ENCODE results near the gene PKDREJ.

The PKDREJ gene

DNA sequence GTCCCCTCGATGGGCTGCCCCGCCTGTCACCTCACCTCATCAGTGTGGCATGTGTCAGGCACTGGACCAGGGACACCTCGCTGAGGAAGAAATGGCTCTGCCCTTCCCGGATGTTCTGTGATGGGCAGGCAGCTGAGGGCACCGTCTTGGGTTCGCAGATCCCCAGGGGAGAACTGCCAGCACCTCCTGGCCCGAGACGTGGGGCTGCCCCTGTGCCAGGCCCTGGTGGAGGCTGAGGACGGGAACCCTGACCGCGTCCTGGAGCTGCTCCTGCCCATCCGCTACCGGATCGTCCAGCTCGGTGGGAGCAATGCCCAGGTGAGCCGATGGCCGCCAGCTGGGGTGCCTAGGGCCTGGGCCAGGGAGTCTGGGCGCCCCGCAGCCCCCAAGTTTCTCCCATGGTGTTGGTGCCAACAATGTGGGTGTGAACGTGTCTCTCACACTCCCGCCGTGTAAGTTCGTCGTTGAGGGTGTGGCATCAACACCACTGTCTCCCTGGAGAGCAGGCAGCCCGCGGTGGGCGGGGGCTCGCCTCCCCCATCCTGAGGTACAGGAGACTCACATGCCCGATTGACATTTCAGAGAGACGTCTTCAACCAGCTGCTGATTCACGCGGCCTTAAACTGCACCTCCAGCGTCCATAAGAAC, 26.2 kb upstream of the PKDREJ start:
- no peak for DNase-seq

DNA sequence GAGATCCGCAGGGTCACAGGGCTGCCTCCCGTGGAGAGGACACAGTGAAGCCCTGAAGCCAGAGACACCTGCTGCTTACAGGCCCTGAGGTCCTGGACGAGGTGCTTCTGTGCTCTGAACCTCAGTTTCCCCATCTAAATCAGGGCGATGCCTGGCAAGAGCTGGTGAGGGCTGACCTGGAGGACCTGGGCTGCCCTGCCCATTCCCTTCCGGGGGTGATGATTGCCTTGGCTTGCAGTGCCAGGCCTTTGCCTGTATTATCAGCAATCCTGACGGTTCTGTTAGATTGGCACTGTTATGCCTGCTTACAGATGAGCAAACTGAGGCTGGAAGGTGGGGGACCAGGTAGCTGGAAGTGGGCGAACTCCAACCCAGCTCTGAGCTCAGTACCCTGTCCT, 25.7 kb upstream of the PKDREJ start:
- DNase-seq: no peak

DNA sequence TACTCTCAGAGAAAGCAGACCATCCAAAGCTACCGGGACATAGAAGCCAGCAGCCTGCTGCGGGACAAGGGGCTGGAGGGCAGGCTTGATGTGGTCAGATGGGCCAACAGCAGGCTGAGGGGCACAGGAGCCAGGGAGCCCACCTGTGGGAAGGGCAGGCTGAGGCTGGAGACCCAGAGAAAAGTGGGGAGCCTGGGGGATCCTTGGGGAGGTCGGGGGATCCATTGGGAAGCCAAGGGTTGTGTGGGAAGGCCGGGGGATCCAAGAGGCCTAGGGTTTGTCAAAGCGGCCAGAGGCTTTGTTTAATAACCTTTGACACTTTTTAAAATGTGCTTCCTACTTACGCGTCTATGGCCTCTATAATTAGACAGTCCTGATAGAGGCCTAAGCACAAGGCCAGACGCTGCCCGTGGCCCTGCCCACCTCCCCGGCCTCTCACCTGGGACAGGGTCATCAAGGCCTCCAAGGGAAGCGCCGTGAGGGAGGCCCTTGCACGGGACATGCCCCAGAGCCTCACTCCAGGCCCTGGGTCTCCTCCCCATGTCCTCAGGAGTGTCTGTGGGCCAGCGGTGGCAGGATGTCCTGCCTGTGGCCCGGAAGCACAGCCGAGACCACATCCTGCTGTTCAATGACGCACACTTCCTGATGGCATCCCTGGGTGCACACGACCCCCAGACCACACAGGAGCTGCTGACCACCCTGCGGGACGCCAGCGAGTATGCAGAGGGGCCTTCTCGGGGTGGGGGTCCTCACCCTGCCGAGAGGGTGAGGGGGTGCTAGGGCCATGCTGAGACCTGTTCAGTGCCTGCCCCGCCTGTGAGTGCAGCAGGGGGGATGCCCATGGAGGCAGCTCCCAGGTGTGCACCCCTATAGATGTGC, 25.0 kb upstream of the PKDREJ start:
- no peak for DNase-seq

DNA sequence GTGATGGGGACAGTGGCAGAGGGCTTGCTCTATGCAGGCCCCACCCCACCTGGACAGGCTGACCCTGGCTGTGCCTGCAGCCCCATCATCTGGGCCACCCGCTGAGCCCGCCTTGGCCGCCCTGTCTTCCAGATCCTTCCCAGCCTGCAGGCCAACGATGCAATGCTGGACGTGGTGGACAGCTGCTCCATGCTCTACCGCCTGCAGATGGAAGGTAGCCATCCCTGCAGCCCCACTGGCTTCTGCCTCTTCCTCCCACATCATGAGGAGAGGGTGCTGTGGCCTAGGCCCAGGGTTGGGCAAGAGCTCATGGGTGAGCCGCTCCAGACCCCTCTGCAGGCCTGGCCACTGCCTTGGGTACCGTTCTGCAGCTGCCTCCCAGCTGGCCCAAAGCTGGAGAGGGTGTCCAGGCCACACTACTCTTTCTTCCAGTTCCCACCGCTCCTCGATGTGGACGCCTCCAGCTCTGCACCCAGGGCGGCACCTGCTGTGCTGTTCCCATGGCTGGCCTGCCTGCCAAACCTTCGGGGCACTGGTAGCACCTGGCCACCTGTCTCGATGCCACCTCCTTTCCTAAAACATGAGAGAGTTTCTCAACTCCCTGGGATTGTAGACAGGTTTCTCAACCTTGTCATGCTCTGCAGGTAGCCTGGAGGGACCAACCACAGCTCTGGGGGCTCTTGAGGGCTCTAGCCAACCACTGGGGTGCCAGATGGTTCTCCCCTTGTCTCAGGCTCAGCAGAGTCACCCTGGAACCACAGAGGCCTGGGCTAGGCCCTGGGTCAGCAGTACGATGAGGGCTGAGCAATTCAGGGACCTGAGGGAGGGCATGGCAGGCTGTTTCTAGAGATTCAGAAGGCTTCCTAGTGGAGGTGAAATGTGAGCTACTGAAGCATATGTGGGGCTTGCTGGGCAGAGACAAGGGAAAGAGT, 24.1 kb upstream of the PKDREJ start:
- DNase-seq: no peak

DNA sequence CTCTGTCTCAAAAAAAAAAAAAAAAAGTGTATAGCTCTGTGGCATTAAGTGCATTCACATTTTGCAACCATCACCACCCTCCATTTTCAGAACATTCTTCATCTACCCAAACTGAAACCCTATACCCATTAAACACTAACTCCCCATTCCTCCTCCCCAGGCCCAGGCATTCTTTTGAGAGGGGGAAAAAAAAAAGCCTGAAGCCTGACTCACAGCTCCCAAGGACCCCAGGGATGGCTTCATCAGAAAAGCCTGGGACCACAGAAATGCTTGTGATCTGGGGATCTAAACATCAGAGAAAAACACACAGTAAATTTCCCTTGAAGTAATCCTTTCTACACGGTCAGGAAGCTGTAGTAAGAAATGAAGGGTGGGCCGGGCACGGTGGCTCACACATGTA, 22.9 kb upstream of the PKDREJ start:
- DNase-seq: no peak

DNA sequence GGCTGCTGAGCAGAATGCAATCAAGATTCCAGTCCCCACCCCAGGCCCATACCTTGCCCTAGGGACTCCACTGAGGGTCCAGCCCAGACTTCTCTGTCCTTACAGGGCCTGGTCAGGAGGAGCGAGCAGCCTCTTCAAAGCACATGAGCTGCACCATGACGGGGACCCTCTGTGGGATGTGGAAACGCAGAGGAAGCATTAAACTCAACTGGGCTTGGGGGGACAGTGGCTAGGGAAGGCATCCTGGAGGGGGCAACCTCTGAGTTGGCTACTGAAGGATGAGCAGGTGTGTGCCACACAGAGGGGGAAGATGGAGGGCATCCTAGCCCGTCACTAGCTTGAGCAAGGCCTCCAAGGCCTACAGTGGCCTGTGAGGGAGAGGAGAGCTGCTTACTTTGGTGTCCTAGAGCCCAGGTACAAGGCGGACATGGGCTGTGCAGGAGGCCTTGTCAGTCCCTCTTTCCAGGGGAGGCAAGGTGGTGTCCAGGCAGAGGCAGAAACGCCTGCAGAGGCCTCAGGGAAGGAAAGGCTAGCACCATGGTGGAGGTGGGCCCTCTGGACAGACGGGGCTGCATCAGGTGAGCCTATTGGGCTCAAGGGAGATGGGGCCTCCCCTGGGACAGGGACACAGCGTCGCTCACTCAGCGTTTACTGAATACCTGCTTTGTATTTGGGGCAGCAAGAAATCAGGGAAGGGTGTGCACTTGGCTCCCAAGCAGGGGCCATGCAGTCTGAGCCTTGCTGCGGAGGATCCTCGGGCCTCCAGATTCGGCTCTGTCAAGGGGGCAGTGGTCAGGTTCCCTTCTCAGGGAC, 18.9 kb upstream of the PKDREJ start:
- DNase-seq: no peak

DNA sequence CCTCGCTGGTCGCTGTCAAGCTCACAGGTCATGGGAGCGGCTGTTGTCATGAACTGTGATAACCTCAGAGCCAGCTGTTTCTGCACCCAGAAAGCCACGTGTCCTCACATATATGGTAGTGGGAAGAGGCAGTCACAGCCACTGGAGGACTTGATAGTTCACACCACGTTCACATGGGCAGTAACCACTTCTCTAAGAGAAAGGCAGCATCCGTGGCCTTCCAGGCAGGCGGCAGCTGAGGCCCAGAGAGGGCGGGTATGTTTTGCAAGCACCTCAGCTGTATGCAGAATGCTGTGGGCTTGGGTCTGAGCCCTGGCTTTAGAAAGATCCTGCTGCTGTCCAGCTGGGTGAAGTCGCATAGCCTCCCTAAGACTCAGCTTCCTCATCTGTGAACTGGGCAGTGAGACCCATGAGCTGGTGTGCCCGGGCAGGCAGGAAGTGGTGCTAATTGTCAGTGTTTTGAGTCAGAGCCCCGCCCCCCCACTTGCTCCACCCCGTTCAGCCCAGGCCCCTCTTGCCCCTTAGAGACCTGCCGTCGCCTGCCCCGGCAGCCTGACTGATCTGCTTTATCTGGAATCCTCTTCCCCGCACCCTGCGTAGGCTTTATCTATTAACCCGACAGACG, 18.0 kb upstream of the PKDREJ start:
- DNase-seq: no peak

DNA sequence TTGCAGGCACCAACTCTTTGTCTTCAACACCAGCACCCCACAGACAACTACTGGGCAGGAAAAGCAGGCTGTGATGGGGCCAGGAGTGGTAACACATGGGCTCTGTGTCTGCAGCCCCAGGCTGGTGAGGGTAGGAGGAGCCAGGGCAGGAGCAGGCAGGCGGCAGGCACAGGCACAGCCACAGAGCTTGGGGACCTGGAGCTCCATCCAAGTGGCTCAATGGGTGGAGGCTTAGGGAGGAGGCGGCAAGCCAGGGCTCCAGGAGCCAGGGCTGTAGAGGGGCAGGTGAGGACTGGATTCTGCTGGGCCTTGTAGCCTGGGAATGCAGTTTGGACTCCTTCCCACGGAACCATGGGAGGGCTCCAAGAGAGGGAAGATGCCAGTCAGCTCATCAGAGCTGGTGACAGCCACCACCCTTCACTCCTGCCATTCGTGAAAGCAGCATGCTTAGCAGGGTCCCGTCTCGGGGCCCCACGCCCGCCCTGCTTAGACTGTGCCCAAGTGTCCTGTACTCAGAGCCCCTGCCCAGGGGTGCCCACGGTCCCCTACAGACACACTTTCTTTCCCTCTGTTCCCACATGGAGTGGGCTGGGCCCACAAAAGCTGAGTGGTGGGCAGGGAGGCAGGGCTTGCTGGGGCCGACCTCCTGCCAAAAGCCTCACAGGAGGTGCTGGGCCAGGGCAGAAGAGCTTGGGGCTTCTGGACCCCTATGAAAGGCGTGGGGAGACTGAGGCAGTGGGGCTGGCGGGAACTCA, 17.1 kb upstream of the PKDREJ start:
- no peak for DNase-seq

DNA sequence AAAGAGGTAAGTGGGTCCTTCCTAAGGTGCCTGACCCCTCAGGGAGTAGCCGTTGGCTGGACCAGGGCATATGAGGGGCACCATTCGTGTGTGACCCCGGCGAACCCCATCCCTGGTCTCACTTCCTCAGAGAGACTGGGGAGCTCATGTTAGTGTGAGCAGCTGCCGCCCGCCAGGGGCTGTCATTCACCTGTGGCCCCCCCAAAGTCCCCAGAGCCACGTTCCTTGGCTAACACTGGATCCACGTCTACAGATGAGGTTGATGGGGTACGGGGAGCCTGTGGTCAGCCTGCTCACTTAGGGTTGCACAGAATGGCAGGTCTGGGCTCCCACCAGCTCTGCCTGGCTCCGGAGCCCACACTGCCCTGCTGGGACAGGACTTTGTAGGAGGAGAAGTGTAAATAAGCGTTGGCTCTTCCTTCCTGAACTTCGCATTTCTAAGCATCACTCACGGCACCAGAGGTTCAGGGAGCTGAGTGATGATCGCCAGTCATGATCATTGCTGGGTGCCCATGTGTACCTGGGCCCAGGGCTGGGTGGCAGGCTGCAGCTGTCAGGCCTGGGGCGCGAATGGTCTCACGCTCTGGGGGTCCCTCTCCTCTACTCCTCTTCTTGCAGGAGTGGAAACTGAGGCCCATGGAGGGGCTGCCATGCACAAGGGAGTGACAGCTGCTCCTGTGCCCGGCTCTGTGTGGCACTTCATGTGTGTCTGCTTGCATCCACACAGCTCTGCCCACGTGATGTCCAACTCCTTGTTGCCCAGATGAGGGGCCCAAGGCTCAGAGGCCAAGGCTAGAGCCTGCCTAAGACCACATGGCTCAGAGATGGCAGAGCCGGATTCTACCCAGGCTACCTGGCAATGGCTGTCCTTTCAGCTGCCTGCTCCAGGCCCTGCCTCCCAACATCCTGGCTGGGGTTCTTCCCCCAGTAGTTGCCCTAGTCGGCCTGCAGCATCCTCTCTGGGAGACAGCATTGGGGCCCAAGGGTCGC, 15.8 kb upstream of the PKDREJ start:
- DNase-seq: no peak

DNA sequence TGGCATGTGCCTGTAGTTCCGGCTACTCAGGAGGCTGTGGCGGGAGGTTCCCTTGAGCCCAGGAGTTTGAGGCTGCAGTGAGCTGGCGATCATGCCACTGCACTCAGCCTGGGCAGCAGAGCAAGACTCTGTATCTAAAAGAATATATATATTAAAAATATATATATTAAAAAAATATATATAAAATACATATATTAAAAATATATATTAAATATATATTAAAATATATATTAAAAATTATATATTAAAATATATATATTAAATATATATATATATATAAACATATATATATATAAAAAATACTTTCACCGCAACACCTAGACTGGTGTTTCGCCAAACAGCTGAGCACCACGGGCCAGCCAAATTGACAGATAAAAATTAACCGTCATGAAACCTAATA, 13.4 kb upstream of the PKDREJ start:
- DNase-seq: no peak

DNA sequence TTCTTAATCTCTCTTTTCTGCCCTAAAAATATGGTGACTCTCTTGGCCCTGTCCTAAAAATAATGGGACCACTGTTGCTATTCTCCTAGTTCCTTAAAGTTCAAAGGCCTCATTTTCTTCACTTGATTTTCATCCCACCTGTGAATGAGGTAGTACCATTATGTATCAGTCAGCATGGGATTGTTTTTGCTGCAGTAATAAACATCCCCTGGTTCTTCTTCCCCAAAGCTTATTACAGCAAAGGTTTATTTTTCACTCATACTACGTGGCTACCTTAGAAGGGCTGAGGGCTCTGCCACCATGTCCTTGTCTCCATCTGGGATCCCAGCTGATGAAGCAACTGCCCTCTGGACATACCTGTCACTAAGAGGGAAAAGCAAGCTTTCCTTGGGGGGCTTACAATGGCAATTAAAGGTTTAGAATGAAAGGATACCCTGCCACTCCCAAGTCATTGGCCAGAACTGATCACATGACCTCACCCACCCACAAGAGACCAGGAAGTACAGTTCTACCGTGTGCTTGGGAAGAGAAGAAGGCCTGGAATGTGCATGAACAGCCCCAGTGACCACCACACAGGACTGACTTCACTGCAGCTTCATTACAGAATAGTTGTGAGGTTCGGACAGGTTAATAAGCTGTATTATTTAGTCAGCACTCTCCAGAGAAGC, 12.4 kb upstream of the PKDREJ start:
- no peak for DNase-seq

DNA sequence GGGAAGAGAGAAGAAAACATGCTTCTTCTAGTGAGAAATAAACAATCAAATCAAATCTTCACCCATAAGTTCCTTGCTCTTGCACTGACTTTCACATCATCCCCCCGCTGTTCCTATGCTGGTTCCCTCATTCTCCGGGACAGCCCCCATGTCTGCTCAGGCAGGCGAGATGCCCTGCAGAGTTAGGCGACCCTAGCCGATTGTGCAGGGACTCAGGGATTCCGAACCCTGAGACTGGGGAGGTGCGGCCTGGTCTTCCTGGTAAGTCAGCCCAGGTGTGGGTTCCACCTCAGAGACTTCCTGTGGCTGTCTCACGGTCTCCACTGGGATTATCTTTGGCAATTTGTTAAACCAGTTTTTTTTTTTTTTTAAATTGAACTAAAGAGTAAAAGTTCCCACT, 11.2 kb upstream of the PKDREJ start:
- DNase-seq: no peak

DNA sequence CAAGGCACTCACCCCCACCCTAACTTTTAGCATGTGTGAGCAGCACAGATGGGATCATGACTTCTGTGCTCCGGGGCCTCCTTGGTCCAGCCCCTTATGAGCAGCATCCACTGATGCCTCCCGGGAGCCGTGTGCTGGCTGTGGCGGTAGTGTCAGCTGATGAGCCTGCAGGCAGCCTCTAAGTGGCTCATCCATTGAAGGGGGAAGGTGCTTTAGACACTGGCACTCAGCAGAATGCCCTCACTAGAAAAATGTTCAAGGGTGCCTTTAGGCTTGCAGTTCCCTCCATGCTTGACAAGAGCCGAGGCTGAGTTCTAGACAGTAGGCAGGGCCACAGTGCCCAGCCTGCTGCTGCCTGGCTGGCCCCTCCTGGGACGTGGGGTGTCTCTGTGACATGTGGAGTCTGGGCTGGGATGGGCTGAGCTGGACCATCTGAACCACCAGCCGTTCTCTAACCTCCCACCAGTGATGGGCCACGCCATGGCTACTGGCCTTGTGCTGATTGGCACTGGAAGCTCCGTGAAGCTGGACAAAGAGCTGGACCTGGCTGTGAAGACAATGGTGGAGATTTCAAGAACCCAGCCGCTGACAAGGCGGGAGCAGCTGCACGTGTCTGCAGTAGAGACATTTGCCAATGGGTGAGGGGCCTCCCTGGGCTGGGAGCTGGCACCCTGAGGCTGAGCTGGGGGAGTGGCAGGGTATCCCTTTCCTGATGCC, 10.4 kb upstream of the PKDREJ start:
- no peak for DNase-seq

DNA sequence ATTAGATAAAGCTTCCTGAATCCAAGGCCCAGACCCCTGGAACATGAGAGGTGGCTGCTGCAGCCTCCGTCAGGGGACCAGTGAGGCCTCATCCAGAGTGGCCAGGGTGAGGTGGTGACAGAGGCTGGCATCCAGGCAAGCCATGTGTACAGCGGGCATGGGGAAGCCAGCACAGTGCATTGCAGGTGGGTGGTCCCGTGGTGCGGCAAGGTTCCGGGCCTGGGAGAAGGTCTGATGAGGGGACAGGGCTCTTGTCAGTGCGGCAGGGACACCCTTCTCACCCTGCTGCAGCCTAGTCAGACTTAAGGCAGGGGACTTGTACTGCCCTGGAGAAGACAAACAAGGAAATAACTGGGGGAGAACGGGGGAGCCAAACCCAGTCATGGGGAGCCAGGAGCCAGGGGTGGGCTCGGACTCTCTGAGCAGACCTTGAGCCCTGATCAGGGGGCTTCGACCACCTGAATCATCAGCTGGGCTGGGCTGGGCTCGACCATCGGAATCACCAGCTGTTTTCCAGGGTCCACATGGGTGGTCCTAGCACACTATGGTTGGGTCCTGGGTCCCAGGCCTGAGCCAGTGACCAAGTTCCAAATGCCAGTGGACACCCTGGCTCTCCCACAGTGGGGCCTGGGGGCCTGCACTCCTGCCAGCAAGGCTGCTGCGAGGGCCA, 9.8 kb upstream of the PKDREJ start:
- DNase-seq: no peak

DNA sequence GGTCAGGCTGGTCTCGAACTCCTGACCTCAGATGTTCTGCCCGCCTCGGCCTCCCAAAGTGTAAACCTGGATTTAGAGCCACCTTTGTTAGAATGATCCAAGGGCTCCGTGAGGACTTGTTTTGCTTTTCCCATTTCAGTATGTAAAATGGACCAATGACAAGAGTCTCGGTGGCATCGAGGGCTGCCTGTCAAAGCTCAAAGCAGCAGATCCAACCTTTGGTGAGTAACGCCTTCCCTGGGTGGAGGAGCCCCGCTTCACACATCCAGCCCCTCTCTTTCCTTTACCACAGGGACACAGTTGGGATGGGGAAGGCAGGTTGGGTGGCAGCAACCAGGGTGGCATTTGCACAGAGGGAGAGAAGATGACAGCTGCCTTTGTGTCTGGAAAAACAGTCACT, 9.1 kb upstream of the PKDREJ start:
- no peak for DNase-seq

DNA sequence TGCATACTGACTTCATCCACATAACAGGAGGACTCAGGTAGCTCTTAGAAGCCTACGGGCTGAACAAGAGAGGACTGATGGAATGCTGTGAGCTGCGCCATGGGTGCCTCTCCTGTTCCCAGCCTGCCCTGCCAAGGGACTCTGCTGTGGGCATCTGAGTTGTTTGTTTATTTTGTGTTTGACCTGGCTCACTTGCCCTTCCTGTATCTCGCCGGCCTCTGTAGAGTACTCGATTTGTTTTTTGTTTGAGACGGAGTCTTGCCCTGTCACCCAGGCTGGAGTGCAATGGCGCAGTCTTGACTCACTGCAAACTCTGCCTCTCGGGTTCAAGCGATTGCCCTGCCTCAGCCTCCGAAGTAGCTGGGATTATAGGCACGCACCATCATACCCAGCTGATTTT, 6.4 kb upstream of the PKDREJ start:
- DNase-seq: no peak

DNA sequence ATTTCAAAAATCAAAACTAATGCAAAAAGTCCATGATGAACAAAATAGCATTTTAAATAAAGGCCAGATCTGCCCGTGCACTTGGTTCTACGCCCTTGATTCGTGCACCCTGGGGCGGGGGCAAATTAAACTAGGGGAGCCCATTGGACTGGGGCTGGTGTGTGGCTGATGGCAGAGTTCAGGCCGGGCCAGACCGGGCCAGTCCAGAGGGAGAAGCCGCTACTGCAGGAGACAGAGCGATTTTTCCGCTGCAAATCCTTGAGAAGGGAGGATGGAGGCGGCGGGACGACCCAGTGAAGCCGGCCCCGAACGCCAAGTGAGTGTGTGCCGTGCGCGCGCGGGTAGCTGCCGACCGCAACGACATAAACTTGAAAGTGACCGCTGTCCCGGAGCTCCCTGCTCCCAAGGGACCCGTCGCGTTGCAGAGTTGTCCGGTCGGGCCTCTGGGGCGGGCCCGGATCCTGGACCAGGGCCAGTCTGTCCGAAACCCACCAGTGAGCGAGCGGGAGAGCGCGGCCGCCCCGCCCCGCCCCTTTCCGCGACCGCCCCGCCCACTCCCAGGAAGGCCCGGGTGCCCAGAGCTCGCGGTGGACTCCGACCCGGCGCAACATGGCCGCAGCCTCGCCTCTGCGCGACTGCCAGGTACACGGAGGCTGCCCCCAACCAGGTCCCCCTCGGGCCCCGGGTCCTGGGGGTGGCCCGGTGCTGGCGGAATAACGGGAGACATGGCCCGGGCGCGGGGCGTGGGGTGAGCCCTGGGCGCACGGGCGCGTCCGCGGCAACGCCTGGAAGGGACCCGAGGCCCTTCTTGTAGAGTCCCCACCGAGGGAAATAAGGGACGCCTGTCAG, 4.5 kb upstream of the PKDREJ start, which contains the start of gene TTC38:
TSS of gene TTC38 (plus strand) at position 578 of the 849 bp plus-strand sequence. CDS start at position 610, 32 bp downstream.
- peak; percentile 48 for DNase-seq

All from stimulated activated CD4-positive, alpha-beta T cell treated with anti-CD3 and anti-CD28 coated beads, Interleukin-4, amount 100 ng/mL, for 1 hour (primary cell).